Natural killer cell (primary cell): ENCODE measurements around the gene GNG12. TPM values are rescaled to one million over a fixed set of nuclear protein-coding genes. Genes with fewer than 3 reads are reported as not detected.

Source experiments
- ATAC-seq, 3 donors: fragments of 150-1000 bp in 2 of 3; fragments of 200-7000 bp in 1 of 3; cut with Tn5 transposase; 1 replicate in 1 of 3; 2 replicates in 2 of 3; pipeline ENCODE4 v1.10.0; 2021; ENCODE audit warnings: mild to moderate bottlenecking in 2 of 3, moderate library complexity in 2 of 3
- DNase-seq, 2 donors: peaks; one replicate each; pipeline versions ENCODE4 v3.0.0 to v3.0.0-alpha.2; 2013 to 2021; ENCODE audit warnings: mixed read lengths in 1 of 2
- H3K27ac ChIP-seq: one replicate; pipeline ENCODE4 v1.5.1; 2013; ENCODE audit warnings: mild to moderate bottlenecking, low read length
- H3K27me3 ChIP-seq: one replicate; pipeline ENCODE4 v1.6.1; 2013; ENCODE audit warnings: low read length; ENCODE audit not compliant: control insufficient read depth, insufficient read depth
- H3K36me3 ChIP-seq: one replicate; pipeline ENCODE4 v1.6.1; 2013; ENCODE audit warnings: low read length; ENCODE audit not compliant: control insufficient read depth, insufficient read depth
- H3K4me1 ChIP-seq: one replicate; pipeline ENCODE4 v1.6.1; 2013; ENCODE audit warnings: low read length; ENCODE audit not compliant: control insufficient read depth, insufficient read depth
- H3K4me3 ChIP-seq: one replicate; pipeline ENCODE4 v1.5.1; 2013; ENCODE audit warnings: low read length
- H3K9me3 ChIP-seq: one replicate; pipeline ENCODE4 v1.6.1; 2013; ENCODE audit warnings: low read length; ENCODE audit not compliant: control insufficient read depth, insufficient read depth
- H3K27ac Mint-ChIP-seq, 2 donors: one replicate each; pipeline ENCODE4 v1.8.0; 2022; ENCODE audit warnings: mild to moderate bottlenecking in 2 of 2, mixed read lengths in 2 of 2, moderate library complexity in 1 of 2
- H3K27me3 Mint-ChIP-seq, 2 donors: one replicate each; pipeline ENCODE4 v1.8.0; 2022; ENCODE audit warnings: low read depth in 2 of 2, mixed read lengths in 2 of 2
- H3K36me3 Mint-ChIP-seq: one replicate; pipeline ENCODE4 v1.8.0; 2022; ENCODE audit warnings: mixed read lengths
- H3K4me1 Mint-ChIP-seq, 2 donors: one replicate each; pipeline ENCODE4 v1.8.0; 2022; ENCODE audit warnings: mixed read lengths in 2 of 2
- H3K4me3 Mint-ChIP-seq: one replicate; pipeline ENCODE4 v1.8.0; 2022; ENCODE audit warnings: mild to moderate bottlenecking, moderate library complexity, mixed read lengths
- H3K9me3 Mint-ChIP-seq, 2 donors: one replicate each; pipeline ENCODE4 v1.8.0; 2022; ENCODE audit warnings: mixed read lengths in 2 of 2
- CTCF ChIP-seq: fragments of 200-600 bp; IDR thresholded peaks from one replicate; pipeline ENCODE4 v1.8.0; 2022; ENCODE audit warnings: antibody characterized with exemption
- WGBS: methylation state at CpG from one replicate; pipeline ENCODE4 v1.1.7; 2013; ENCODE audit warnings: missing lambda C conversion rate; ENCODE audit not compliant: insufficient coverage; 5-methylcytosine and 5-hydroxymethylcytosine counted together
- intact Hi-C: fragments of 100-400 bp; cut with micrococcal nuclease; formaldehyde crosslinking; loops from one replicate; pipeline ENCODE4 v1.14.2; 2022
- total RNA-seq, 4 donors: library from RNA; stranded (reverse); fragments of 120-200 nt in 1 of 4; gene quantifications; one replicate each; pipeline versions ENCODE4 v1.2.3 to v1.2.4, GENCODE V29; 2013 to 2022

The GNG12 gene
- total RNA-seq, 3 donors from 2014 or later (not counting 1 experiment from before 2014, with no cell fraction given): not detected

DNA sequence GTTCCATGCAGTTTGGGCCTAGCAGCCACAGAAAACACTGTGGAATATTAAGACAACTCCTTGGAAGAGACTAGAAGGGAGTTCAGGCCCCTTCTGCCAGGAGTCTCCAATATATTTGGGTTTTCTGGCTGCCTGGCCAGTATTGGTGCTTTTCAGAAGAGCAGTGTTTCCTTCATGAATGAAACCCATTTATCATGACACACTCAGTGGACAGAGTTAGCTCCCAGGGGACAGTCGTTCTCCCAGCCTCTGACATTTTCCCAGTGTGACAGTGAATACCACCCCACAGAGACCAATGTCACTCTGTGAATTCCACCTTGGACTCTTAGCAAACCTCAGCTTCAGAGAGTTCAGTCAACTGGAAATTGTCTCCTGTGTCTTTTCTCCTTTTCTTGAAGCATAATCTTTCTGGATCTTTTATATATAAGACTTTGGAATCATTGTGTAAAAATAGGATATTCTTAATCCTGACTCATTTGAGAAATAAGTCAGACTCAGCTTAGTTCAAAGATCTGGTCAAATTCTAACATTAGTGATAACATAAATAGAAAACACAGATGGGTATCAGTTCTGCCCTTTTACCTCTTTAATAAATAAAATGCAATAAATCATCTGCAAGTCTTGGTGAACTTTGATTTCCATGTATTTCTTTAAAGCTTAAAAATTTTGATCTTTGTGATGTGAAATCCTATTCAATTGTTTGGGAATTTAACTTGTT is 40.4 kb downstream of the GNG12 start:
- Mint-ChIP-seq H3K36me3 (no peaks in the 10 kb centered on the region), H3K4me1 (no peaks in the 10 kb centered on the region), H3K4me3 (no peak overlapping the region), H3K9me3 (no peaks in the 10 kb centered on the region), H3K27ac (no peak overlapping the region), H3K27me3 (peaks cover 13 to 34% of the 10 kb centered on the region in 2 donors)
- H3K27me3 ChIP-seq: no peaks in the 10 kb centered on the region
- H3K4me3 ChIP-seq: no peak overlapping the region
- intact Hi-C loops: no loop called here
- H3K4me1 ChIP-seq: no peaks in the 10 kb centered on the region
- no peak for DNase-seq
- no peak for ATAC-seq
- no peak for TF ChIP-seq CTCF
- H3K9me3 ChIP-seq: no peaks in the 10 kb centered on the region
- WGBS: 64% methylated on average over 1 of the region's 1 CpG
- no peaks in the 10 kb centered on the region for H3K36me3 ChIP-seq
- H3K27ac ChIP-seq: no peak overlapping the region

DNA sequence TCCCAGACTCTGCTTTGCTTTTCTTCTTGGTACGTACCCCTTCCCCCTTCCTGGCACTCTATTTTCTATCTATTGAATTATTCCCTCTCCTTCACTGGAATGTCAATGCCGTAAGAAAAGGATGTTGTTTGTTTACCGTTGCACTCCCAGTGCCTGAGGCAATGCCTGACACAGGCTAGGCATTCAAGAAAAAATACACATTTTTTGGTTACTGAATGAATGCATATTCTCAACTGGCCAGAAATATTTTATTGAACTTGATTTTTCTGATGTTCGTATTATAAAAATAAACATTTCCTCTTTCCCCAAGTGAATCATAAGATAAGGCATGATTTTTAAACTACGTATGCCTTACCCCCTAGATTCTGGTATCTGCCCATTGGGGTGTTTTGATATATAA is 41.2 kb downstream of the GNG12 start:
- H3K4me3 ChIP-seq: no peak overlapping the region
- no peaks in the 10 kb centered on the region for H3K4me1 Mint-ChIP-seq
- DNase-seq (no peak), ATAC-seq (no peak)
- WGBS: 98% methylated on average over 3 of the region's 5 CpGs
- H3K4me3 Mint-ChIP-seq: no peak overlapping the region
- no peaks in the 10 kb centered on the region for H3K36me3 ChIP-seq
- no peak overlapping the region for H3K27ac ChIP-seq
- H3K27ac Mint-ChIP-seq: no peak overlapping the region
- peaks cover 13 to 26% of the 10 kb centered on the region in 2 donors for H3K27me3 Mint-ChIP-seq
- H3K4me1 ChIP-seq: no peaks in the 10 kb centered on the region
- no peaks in the 10 kb centered on the region for H3K36me3 Mint-ChIP-seq
- no peaks in the 10 kb centered on the region for H3K27me3 ChIP-seq
- intact Hi-C loops: no loop called here
- no peaks in the 10 kb centered on the region for H3K9me3 Mint-ChIP-seq
- no peak for TF ChIP-seq CTCF
- H3K9me3 ChIP-seq: no peaks in the 10 kb centered on the region

DNA sequence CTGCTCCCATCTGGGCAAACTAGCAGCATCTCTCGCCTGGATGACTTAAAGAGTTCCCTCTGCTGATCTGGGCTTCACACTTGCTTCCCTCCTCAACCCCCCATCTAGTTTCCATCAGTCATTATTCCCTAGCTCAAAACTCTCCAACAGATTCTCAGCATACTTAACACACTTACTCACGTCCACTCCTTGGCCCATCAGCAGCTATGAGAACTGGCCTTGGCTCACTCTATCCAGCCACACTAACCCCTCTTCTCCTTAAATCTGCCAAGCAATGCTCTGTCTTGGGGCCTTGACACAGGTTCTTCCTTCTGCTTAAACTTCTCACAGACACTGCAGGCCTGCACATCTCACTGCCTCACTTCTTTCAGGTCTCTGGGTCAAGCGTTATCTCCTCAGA is 41.6 kb downstream of the GNG12 start:
- Mint-ChIP-seq H3K27ac (no peak overlapping the region), H3K4me3 (no peak overlapping the region), H3K27me3 (peaks cover 13 to 24% of the 10 kb centered on the region in 2 donors), H3K36me3 (no peaks in the 10 kb centered on the region), H3K4me1 (no peaks in the 10 kb centered on the region), H3K9me3 (no peaks in the 10 kb centered on the region)
- H3K9me3 ChIP-seq: no peaks in the 10 kb centered on the region
- no peak overlapping the region for H3K27ac ChIP-seq
- no peaks in the 10 kb centered on the region for H3K27me3 ChIP-seq
- no peaks in the 10 kb centered on the region for H3K36me3 ChIP-seq
- 89% methylated on average over 3 of the region's 3 CpGs for WGBS
- no peak overlapping the region for H3K4me3 ChIP-seq
- no peaks in the 10 kb centered on the region for H3K4me1 ChIP-seq
- DNase-seq (no peak), ATAC-seq (no peak)
- TF ChIP-seq CTCF: no peak
- intact Hi-C loops: no loop called here

GRCh38 chr1:67791261-67791660 is 42.0 kb downstream of the GNG12 start:
- H3K4me3 ChIP-seq: no peak overlapping the region
- no peaks in the 10 kb centered on the region for H3K36me3 ChIP-seq
- peaks cover 13 to 24% of the 10 kb centered on the region in 2 donors for H3K27me3 Mint-ChIP-seq
- WGBS: 24% methylated on average over 1 of the region's 1 CpG
- no peak for ATAC-seq
- no peaks in the 10 kb centered on the region for H3K9me3 ChIP-seq
- no peak overlapping the region for H3K4me3 Mint-ChIP-seq
- no peak overlapping the region for H3K27ac Mint-ChIP-seq
- DNase-seq: no peak
- no peak for TF ChIP-seq CTCF
- H3K9me3 Mint-ChIP-seq: no peaks in the 10 kb centered on the region
- intact Hi-C loops: no loop called here
- no peaks in the 10 kb centered on the region for H3K4me1 ChIP-seq
- H3K27ac ChIP-seq: no peak overlapping the region
- H3K27me3 ChIP-seq: no peaks in the 10 kb centered on the region
- no peaks in the 10 kb centered on the region for H3K36me3 Mint-ChIP-seq
- no peaks in the 10 kb centered on the region for H3K4me1 Mint-ChIP-seq
